ENCODE data around the gene FUBP3. TPM values are rescaled to one million over a fixed set of nuclear protein-coding genes. Genes with fewer than 3 reads are reported as not detected.
A peak's percentile ranks its signal among the peaks of the same experiment; 100 is the strongest.
"Not testable (repeated sequence)": the region's sequence is repeated elsewhere in the genome, so short reads cannot be mapped to it uniquely, and the experiment has no call there.

The FUBP3 gene
- total and polyA plus RNA-seq, 8 donors: 17.0 to 27.8 (median 23.6) TPM

DNA sequence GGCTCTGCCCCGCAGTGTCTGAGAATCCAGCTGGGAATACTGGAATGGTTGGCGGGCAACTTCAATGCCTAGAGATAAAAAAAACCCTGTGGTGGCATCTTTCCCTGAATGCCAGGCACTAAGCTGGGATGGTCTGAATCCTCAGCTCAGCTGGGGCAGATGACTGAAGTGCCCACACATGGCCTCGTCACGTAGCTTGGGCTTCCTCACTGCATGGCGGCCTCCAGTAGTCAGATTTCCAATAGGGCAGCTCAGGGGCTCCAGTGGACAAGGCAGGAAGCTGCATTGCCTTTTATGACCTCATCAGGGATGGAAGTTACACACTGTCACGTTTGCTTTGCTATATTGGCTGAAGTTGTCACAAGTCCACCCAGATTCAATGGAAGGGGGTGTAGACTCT, 24.3 kb upstream of the FUBP3 start:
- no peak overlapping the region for H3K4me3 ChIP-seq
- no peak for ATAC-seq
- H3K36me3 ChIP-seq: no peaks in the 10 kb centered on the region
- no peaks in the 10 kb centered on the region for H3K4me1 ChIP-seq
- FAIRE-seq: no peak
- no peak for DNase-seq
- H3K27me3 ChIP-seq: no peaks in the 10 kb centered on the region
- 73 to 90% methylated on average over 6 of the region's 6 CpGs for WGBS, 2 donors
- intact Hi-C loops (cut with DNase I): no loop called here
- TF ChIP-seq, protein P1, sequence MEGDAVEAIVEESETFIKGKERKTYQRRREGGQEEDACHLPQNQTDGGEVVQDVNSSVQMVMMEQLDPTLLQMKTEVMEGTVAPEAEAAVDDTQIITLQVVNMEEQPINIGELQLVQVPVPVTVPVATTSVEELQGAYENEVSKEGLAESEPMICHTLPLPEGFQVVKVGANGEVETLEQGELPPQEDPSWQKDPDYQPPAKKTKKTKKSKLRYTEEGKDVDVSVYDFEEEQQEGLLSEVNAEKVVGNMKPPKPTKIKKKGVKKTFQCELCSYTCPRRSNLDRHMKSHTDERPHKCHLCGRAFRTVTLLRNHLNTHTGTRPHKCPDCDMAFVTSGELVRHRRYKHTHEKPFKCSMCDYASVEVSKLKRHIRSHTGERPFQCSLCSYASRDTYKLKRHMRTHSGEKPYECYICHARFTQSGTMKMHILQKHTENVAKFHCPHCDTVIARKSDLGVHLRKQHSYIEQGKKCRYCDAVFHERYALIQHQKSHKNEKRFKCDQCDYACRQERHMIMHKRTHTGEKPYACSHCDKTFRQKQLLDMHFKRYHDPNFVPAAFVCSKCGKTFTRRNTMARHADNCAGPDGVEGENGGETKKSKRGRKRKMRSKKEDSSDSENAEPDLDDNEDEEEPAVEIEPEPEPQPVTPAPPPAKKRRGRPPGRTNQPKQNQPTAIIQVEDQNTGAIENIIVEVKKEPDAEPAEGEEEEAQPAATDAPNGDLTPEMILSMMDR (IDR thresholded peaks at IDR 0.05): no peak
- H3K27ac ChIP-seq: no peak overlapping the region
- no peaks in the 10 kb centered on the region for H3K9me3 ChIP-seq

DNA sequence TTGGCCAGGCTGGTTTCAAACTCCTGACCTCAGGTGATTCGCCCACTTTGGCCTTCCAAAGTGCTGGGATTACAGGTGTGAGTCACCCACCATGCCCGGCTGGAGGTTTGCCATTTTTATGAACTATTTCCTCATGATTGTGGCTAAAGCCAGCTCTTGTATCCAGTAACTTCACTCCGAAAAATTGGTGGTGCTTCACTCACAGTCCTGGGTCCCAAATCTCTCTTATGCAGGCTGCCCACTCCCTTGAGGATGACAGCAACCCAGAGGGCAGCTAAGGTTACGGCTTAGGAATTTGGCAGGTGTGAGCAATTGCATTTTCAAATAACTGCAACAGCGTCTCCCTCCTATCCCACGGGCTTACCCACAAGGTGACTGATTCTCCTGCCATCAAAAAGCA, 23.4 kb upstream of the FUBP3 start:
- Histone ChIP-seq H3K9me3 (no peaks in the 10 kb centered on the region), H3K27me3 (no peaks in the 10 kb centered on the region), H3K36me3 (no peaks in the 10 kb centered on the region), H3K4me3 (no peak overlapping the region), H3K4me1 (no peaks in the 10 kb centered on the region), H3K27ac (no peak overlapping the region)
- DNase-seq (no peak), ATAC-seq (peak in 1 of 4 donors; percentile 38), FAIRE-seq (no peak)
- intact Hi-C loops (cut with DNase I): no loop called here
- WGBS, 2 donors: 44 to 53% methylated on average over 6 of the region's 6 CpGs
- TF ChIP-seq, protein P1 (IDR thresholded peaks at IDR 0.05): no peak

DNA sequence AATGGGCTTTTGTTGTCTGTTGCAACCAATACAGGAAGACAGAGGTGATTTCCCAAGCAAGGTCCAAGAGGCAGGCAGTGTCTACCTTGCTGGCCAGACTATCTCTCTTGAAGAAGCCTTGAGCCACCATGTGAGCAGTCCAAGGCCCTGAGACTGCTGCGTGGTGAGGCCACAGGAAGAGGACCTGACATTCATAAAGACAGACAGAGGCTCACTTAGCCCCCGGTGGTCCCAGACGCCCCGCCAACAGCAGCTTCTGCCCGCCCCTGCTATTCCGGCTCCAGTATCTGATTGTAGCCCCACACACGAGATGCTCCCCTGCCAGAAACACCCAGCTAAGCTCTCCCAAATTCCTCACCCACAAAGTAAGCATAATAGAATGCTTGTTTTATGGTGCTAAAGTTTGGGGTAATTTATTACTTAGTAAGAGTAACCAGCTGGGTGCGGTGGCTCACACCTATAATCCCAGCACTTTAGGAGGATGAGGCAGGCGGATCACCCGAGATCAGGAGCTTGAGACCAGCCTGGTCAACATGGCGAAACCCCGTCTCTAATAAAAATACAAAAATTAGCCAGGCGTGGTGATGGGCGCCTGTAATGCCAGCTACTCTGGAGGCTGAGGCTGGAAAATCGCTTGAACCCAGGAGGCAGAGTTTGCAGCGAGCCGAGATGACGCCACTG, 22.8 kb upstream of the FUBP3 start:
- no peaks in the 10 kb centered on the region for H3K4me1 ChIP-seq

DNA sequence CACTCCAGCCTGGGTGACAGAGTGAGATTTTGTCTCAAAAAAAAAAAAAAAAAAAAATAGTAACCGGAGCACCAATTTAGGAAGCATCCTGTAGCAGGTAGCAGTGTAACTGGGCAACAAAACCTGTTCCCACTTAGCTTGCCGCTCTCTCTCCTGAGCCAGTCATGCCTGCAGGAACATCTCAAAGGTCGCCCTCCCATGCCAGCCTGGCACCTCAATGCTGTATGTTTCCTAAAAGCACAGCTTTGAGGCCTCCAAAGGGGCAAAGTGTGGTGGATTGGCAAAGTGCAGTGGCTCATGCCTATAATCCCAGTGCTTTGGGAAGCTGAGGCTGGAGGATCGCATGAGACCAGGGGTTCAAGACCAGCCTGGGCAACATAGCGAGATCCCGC, 22.3 kb upstream of the FUBP3 start:
- intact Hi-C loops (cut with DNase I): no loop called here
- DNase-seq: no peak
- no peaks in the 10 kb centered on the region for H3K9me3 ChIP-seq
- no peak for ATAC-seq
- no peaks in the 10 kb centered on the region for H3K36me3 ChIP-seq
- TF ChIP-seq, protein P1 (IDR thresholded peaks at IDR 0.05): no peak
- no peak overlapping the region for H3K27ac ChIP-seq
- 87 to 92% methylated on average over 6 of the region's 6 CpGs for WGBS, 2 donors
- H3K27me3 ChIP-seq: no peaks in the 10 kb centered on the region
- no peak for FAIRE-seq
- H3K4me1 ChIP-seq: no peaks in the 10 kb centered on the region
- H3K4me3 ChIP-seq: no peak overlapping the region

More for the DNA sequence above, 22.8 kb upstream of the FUBP3 start:
- Histone ChIP-seq H3K4me3 (no peak overlapping the region), H3K9me3 (no peaks in the 10 kb centered on the region), H3K27ac (no peak overlapping the region), H3K27me3 (no peaks in the 10 kb centered on the region), H3K36me3 (no peaks in the 10 kb centered on the region)
- TF ChIP-seq, protein P1 (IDR thresholded peaks at IDR 0.05): no peak
- FAIRE-seq (no peak), ATAC-seq (no peak), DNase-seq (no peak)
- 66 to 73% methylated on average over 18 of the region's 18 CpGs for whole genome bisulfite sequencing, 2 donors
- intact Hi-C loops (cut with DNase I): no loop called here

DNA sequence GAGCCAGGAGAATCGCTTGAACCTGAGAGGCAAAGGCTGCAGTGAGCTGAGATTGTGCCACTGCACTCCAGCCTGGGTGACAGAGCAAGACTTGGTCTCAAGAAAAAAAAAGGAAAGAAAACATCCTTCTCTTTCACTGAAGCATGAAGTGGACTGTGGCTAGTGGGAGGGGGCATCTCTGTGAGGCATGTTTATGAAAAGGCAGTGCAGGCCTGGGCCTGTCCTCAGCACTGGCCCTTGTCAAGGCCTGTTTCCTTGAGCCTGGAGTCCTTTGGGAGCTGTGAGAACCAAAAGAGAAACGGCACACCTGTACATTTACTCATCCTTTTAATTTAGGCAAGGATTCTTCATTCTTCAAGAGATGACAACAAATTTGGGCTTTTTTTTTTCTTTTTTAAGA, 18.3 kb upstream of the FUBP3 start:
- intact Hi-C loops (cut with DNase I): no loop called here
- TF ChIP-seq, protein P1 (IDR thresholded peaks at IDR 0.05): no peak
- Histone ChIP-seq H3K27me3 (no peaks in the 10 kb centered on the region), H3K36me3 (no peaks in the 10 kb centered on the region), H3K4me3 (no peak overlapping the region), H3K9me3 (no peaks in the 10 kb centered on the region), H3K4me1 (no peaks in the 10 kb centered on the region), H3K27ac (no peak overlapping the region)
- WGBS, 2 donors: 66 to 72% methylated on average over 2 of the region's 2 CpGs
- ATAC-seq (no peak), DNase-seq (no peak), FAIRE-seq (no peak)

DNA sequence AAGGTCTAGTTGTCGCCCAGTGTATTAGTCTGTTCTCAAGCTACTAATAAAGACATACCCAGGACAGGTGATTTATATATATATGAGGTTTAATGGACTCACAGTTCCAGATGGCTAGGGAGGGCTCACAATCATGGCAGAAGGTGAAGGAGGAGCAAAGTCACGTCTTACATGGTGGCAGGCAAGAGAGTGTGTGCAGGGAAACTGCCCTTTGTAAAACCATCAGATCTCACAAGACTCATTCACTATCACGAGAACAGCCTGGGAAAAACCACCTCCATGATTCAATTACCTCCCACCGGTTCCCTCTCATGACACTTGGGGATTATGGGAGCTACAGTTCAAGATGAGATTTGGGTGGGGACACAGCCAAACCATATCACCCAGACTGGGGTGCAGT, 16.9 kb upstream of the FUBP3 start:
- DNase-seq; ATAC-seq; H3K4me1 ChIP-seq; H3K9me3 ChIP-seq; H3K36me3 ChIP-seq; H3K27me3 ChIP-seq; H3K4me3 ChIP-seq; H3K27ac ChIP-seq; intact Hi-C loops (cut with DNase I); FAIRE-seq: not testable (repeated sequence)
- 84 to 86% methylated on average over 4 of the region's 4 CpGs for WGBS, 2 donors

Data from pancreas (tissue), 10 donors.